ENCODE results near the gene CLIP2.
A peak's percentile ranks its signal among the peaks of the same experiment; 100 is the strongest.

CLIP2 gene

DNA sequence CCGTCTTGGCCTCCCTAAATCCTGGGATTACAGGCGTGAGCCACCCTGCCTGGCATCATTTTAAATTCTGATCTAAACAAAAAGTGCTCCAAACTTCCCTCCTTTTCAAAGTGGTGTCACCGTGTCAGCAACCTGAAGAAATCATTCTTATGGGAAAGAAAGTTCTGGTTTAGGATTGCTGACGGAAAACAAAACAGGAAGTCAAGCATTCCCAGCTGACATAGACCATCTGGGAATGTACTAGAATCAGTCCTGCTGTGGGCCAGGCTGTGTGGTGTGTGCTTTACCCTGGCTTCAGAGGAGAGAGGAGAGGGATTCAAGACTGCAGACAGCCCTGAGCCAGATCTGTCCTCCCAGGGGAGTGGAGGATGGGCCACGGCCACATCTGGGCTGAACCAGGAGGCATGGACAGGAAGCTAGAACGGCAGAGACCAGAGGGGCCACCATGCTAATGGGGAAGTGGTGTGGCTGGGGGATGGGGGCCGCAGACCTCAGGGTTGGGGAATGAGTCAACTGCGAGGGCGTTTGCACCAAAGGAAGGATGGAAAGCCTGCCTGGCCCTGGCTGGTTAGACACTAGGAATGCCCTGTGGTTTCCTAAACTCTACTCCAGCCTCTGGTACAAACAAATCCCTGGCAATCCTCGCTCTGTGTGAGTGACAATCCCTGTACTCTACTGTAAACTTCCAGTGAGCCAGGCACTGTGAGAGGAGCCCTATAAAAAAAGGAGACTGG, 16.7 kb upstream of the CLIP2 start:
- DNase-seq, result no peak

DNA sequence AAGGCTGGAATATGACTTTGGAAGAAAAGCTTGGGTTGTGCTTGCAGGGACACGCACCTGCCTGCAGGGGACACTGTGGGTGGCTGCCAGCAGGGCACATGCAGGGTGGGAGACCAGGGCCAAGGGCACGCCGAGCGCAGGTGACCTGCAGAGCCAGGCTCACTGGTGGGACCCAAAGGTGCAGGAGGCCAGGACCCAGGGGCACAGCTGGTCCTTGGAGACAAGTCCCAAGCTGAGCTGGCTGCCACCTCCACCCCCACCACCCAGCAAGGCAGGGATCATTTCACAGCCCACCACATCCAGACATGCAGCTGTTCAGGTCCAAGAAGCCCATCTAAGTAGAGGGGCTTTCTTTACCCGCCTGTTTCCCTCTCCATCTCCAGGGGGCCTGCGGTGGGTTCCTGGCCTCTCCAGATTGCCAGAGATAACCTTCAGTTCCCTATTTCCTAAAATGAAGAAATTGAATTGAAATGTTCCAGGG, 13.8 kb upstream of the CLIP2 start:
- DNase-seq, result no peak

- DNase-seq, result no peak
Measured at GRCh38 chr7:74277636-74278035, 11.6 kb upstream of the CLIP2 start.

DNA sequence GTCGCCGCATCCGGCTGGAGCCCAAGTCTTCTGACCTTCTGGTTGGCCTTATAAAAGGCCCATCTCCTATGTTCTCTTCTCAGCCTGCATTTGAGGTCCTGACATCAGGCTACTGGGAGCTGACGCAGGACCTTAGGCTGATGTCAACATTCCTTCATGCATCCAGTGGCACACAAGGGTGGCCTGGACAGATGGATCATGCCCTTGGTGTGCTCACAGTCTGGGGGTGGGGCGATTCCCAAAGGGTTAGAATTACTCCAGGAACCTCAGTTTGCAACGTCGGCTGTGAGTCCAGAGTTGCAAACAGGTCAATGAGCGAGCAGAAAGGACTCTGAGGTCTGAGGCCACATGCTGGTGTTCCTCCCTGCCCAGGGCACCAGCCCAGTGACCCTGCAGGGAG, 8.2 kb upstream of the CLIP2 start:
- no peak for DNase-seq

GRCh38 chr7:74282748-74283459, 6.3 kb upstream of the CLIP2 start:
- no peak for DNase-seq

- no peak for DNase-seq
Measured at GRCh38 chr7:74283858-74284447, 5.3 kb upstream of the CLIP2 start.

DNA sequence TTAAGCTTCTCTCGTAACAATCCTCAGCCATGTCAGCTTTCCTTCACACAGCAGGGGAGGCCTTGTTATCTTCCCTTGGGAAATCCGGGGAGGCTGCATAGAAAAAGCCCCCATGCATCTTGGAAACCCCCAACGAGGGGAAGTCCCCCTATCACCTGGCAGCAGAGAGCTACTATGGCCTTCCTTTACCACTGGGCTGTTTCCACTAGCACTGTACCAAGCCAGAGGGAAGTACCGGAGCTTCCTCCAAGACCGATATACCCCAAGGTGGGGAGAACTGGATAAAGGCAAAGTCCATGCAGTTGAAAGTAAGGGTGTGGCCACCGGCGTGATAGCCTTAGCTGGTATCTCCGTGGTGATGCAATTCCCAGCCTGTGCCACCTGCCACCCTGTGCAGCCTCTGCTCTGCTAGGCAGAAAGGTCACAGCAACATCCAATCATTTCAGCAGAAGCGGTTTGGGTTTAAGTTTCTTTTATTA, 4.4 kb upstream of the CLIP2 start:
- DNase-seq, result peak; percentile 42

DNA sequence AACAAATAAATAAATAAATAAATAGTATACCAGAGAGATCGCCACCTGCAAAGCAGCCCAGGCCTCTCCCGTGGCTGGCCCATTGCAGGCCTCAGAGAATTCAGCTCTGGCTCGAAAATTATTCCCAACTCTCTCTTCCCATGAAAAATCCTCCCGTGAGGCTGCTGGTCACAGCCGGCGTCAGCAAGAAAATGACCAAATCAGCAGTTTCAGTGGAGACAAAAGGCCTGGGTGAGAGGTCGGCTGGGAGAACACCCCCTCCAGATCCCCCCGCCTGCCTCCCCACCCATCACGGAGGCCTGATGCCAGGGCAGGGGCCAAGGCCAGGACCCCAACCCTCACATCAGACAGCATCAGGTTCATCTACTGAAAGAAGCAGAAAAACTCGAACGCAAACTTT, 3.1 kb upstream of the CLIP2 start:
- DNase-seq, result no peak

GRCh38 chr7:74287303-74288033, 1.7 kb upstream of the CLIP2 start:
- DNase-seq, result no peak

- no peak for DNase-seq
Measured at GRCh38 chr7:74288034-74288881, 949 bp upstream of the CLIP2 start.

GRCh38 chr7:74289659-74290552, 699 bp downstream of the CLIP2 start:
- no peak for DNase-seq

- peak; percentile 36 for DNase-seq
Measured at GRCh38 chr7:74290553-74290950, 1.3 kb downstream of the CLIP2 start.

DNA sequence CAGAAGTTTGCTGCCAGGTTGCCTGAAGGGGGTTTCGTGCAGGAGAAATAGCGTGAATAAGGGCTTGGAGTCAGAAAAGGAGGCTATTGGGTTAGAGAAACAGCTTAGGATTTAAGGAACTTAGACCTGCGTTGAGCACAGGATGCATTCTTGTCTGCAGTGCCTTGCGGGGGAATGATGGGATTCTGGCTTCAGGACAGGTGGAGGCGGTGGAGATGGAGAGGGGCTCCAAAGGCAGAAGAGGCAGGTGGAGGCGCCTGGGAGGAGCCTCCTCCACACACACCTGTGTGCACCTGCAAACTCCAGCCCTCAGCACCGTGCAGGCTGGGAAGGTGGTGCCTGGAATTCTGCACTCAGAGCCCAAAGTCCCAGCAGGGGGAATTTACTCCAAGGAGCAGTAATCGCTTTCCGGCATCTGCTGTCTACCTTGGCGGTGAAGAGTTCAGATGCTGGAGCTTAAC, 1.8 kb downstream of the CLIP2 start:
- DNase-seq, result peak; percentile 64

DNA sequence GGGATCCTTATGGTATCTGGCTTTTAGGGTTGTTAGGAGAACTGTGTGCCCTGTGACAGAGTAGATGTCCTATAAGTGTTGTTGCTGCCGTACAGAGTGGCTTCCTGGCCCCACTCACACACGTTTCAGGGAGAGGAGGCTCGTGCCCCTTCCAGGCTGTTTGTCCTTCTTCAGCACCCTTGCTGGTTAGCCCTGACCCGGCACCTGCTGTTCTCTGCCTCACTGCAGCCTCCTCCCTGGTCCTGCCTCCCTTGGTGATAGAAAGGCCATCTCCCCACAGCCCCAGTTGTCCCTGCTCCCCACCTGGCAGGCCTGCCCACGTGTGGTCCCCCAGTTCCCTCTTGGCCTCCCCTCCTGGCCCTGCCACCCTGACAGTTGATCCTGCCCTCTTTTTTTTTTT, 2.3 kb downstream of the CLIP2 start:
- no peak for DNase-seq

GRCh38 chr7:74292757-74293576, 3.8 kb downstream of the CLIP2 start:
- no peak for DNase-seq

GRCh38 chr7:74293577-74293908, 4.3 kb downstream of the CLIP2 start:
- no peak for DNase-seq

GRCh38 chr7:74294191-74294998, 5.2 kb downstream of the CLIP2 start:
- DNase-seq, result no peak

- DNase-seq, result no peak
Measured at GRCh38 chr7:74297516-74298233, 8.5 kb downstream of the CLIP2 start.

DNA sequence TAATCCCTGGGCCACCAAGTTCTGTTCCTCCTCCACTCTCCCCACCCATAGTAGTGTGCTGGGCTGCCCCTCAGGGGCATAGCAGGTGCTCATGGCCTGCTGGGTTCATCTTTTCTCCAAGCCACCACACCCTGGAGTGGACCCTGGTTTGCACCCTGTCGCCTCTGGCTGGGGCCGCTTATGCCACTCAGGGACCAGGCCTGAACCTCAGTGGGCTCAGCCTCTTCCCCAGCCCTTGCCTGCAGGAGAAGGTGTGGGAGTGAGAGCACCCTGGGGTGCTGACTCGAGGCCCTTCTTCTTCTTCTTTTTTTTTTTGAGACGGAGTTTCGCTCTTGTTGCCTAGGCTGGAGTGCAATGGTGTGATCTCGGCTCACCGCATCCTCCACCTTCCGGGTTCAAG, 10.2 kb downstream of the CLIP2 start:
- DNase-seq, result no peak

Measured in NCI-H510A (cell line).